K562 (cell line): ENCODE results near the gene ILDR1.

ENCODE experiments used
- CTCF ChIP-seq, 3 experiments: IDR thresholded peaks in 2 of 3; conservative IDR thresholded peaks in 1 of 3; 2 replicates each; pipeline ENCODE4 v1.5.1; 2011 to 2012; ENCODE audit warnings: low read length in 3 of 3, mild to moderate bottlenecking in 3 of 3, control low read depth in 2 of 3, improper control_type of control experiment in 1 of 3, inconsistent platforms in 1 of 3, low read depth in 1 of 3, mixed read lengths in 1 of 3, moderate library complexity in 1 of 3; ENCODE audit not compliant: insufficient read depth in 2 of 3
- GATA2 ChIP-seq: sonication (generic); formaldehyde crosslinking; IDR thresholded peaks from 2 replicates; pipeline ENCODE4 v1.4.0; 2020; ENCODE audit warnings: mild to moderate bottlenecking, missing genetic modification reagents
- MBD1 ChIP-seq: fragments of 250-450 bp; sonication (Bioruptor Pico); IDR thresholded peaks from 2 replicates; pipeline ENCODE4 v1.8.0; 2022; ENCODE audit warnings: inconsistent platforms
- PRDM10 ChIP-seq: fragments of 450-650 bp; IDR thresholded peaks from 2 replicates; pipeline ENCODE4 v1.6.1; 2018; ENCODE audit not compliant: partially characterized antibody
- SNAPC5 ChIP-seq: fragments of 250-450 bp; sonication (Bioruptor Pico); IDR thresholded peaks from 2 replicates; pipeline ENCODE4 v1.8.0; 2021; ENCODE audit warnings: moderate library complexity, mild to moderate bottlenecking, inconsistent platforms

GRCh38 chr3:122025296-122025695, 3.2 kb upstream of the ILDR1 start:
- no peak for TF ChIP-seq PRDM10
- no peak for TF ChIP-seq MBD1 (CRISPR knock-in tag)
- TF ChIP-seq SNAPC5, result no peak
- TF ChIP-seq GATA2 (CRISPR knock-in tag), result no peak
- TF ChIP-seq CTCF (IDR thresholded peaks at IDR 0.05 in 2 of 3, conservative IDR thresholded peaks at IDR 0.05 in 1 of 3; ENCODE audit: insufficient read depth in 2 of 3, low read depth in 1 of 3, low read length in 3 of 3), result no peak
